Measurements from ENCODE around the gene CDKAL1.
A peak's percentile ranks its signal among the peaks of the same experiment; 100 is the strongest.

Gene CDKAL1

GRCh38 chr6:21099338-21100314 lies 565.4 kb downstream of the CDKAL1 start:
- H3K27ac ChIP-seq, result no peak overlapping the region

GRCh38 chr6:21100991-21101390 lies 566.7 kb downstream of the CDKAL1 start:
- Histone ChIP-seq H3K27ac (no peak overlapping the region), H3K4me3 (no peak overlapping the region)

More at GRCh38 chr6:21099338-21100314, 565.4 kb downstream of the CDKAL1 start:
- no peak overlapping the region for H3K4me3 ChIP-seq

DNA sequence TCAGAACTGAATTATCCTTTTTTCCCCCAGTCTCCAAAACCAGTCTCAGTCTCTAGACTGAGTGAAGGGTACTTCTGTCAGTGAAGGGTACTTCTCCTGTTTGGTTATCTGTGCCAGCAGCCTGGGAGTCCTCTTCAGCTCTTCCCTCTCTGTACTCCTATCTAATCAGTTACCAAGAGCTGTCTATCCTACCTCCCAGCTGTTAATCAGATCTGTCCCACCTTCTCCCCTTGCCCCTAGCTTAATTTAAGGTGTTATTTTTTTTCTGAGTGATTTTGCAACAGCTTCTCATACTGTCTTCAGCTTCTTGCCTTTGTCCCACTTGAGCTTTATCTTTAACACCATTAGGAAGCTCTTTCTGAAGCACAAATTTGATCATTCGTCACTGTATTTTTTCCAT lies 567.4 kb downstream of the CDKAL1 start:
- Histone ChIP-seq H3K27ac (no peak overlapping the region), H3K4me3 (no peak overlapping the region)

- Histone ChIP-seq H3K27ac (no peak overlapping the region), H3K4me3 (no peak overlapping the region)
Observed at GRCh38 chr6:21102201-21102600, 567.9 kb downstream of the CDKAL1 start.

- no peak overlapping the region for H3K27ac ChIP-seq
- H3K4me3 ChIP-seq, result no peak overlapping the region
Observed at GRCh38 chr6:21102624-21103023, 568.4 kb downstream of the CDKAL1 start.

GRCh38 chr6:21103626-21104224 lies 569.5 kb downstream of the CDKAL1 start:
- Histone ChIP-seq H3K4me3 (no peak overlapping the region), H3K27ac (peak overlapping the region in 1 of 21 experiments; percentile 17)

- H3K4me3 ChIP-seq, result no peak overlapping the region
- peak overlapping the region in 1 of 21 experiments; percentile 17 for H3K27ac ChIP-seq
Observed at GRCh38 chr6:21104288-21104687, 570.0 kb downstream of the CDKAL1 start.

DNA sequence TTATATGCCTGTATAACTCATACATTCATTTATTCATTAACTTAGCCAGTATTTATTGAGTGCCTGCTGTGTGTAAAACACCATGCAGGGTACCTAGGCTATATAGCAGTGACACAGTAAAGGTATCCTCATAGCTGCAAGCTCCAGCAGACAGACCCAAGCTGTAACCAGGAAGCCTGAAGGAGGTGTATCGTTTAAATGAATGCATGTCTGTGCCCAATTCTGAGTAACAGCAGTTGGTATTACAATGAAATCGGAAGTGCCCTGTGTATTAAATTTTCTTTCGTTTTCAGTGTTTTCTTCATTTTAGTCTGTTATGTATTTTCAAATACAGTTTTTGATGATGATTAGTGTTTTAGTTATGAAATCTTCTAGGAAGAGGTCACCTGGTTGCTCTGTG lies 573.5 kb downstream of the CDKAL1 start:
- Histone ChIP-seq H3K4me3 (no peak overlapping the region), H3K27ac (no peak overlapping the region)

GRCh38 chr6:21109391-21110178 lies 575.3 kb downstream of the CDKAL1 start:
- Histone ChIP-seq H3K27ac (peak overlapping the region in 1 of 21 experiments; percentile 19), H3K4me3 (no peak overlapping the region)

DNA sequence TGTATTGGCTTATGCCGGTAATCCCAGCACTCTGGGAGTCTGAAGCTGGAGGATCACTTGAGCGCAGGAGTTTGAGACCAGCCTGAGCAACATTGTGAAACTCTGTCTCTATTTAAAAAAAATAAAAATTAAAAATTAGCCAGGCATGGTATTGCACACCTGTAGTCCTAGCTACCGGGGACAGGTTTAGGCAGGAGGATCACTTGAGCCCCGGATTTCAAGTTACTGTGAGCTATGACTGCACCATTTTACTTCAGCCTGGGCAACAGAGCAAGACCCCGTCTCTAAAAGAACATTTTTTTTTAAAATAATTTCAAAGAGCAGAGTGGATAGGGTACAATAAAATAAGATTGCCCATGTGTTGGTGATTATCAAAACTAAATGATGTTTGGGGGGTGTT lies 576.4 kb downstream of the CDKAL1 start:
- Histone ChIP-seq H3K4me3 (no peak overlapping the region), H3K27ac (peak overlapping the region in 2 of 21 experiments; percentile 9 to 22)

DNA sequence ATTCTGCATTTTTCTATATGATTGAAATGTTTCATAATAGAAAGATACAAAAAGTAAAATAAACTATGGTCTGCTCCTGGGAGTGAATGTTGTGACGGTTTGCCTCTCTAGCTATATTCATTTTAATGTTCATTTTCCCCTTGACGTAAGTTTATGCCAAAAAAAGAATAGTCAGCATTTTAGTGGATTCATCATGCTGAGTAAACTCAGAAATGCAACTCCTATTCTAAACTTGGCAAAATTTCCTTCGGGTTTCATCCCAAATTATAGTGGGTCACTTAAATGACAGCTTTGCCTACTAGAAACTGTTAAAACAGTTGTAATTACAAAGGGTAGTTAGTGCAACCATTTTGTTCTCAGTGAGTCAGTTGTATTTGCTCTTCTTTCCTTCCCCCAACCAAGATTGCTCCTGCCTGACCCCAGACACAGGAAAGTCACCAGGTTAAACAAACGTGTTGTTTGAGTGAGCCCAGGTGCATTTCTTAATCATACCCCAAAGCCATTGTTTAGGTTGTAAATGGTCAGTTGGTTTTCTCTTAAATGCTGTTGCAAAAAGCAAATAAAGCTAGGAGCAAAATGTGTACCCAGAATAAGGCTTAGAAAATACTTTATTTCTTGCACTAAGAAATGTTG lies 577.0 kb downstream of the CDKAL1 start:
- H3K27ac ChIP-seq, result peak overlapping the region in 2 of 21 experiments; percentile 9 to 34
- no peak overlapping the region for H3K4me3 ChIP-seq

GRCh38 chr6:21115111-21115510 lies 580.9 kb downstream of the CDKAL1 start:
- Histone ChIP-seq H3K4me3 (no peak overlapping the region), H3K27ac (no peak overlapping the region)

DNA sequence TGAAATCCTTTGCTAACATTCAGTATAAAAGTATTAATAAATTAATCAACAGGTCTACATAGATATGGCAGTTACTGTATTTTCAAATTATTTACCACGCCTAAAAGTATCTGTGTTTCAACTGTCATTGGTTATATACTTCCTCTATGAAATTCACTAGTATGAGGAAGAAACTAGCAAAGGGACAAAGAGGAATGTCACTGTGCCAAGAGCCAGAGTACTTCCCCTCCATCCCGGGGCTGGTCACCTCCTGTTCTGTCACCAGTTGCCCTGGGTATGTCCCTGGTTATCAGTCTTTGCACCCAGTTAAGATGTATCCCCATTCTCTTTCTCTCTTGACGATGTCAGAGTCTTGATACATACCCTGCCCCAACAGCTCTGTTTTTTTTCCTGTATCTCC lies 582.5 kb downstream of the CDKAL1 start:
- Histone ChIP-seq H3K4me3 (no peak overlapping the region), H3K27ac (no peak overlapping the region)

DNA sequence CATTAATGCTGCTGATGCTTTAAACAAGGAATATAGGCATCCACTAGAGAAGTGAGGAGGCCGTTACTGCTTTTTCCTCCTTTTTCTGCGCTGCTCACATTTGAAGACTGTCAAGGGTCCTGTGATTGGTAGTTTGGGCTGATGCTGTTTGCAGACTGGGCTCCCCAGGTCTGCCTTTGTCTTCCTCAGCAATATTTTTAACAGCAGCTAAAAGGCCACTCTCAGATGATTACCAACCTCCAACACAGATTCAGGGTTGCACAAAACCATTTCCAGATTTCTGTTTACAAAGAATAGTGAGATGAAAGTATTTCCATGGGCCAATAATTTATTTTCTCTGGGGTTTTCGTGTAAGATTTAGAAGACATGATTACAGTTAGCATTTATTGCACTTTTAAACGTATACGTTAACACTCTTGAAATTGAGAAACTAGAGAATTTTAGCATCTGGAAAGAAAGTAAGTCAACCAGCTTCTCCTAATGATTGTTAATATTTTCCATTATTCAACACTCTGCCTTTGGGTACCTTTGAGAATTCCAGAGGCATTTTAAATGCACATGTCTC lies 584.0 kb downstream of the CDKAL1 start:
- Histone ChIP-seq H3K4me3 (no peak overlapping the region), H3K27ac (no peak overlapping the region)

DNA sequence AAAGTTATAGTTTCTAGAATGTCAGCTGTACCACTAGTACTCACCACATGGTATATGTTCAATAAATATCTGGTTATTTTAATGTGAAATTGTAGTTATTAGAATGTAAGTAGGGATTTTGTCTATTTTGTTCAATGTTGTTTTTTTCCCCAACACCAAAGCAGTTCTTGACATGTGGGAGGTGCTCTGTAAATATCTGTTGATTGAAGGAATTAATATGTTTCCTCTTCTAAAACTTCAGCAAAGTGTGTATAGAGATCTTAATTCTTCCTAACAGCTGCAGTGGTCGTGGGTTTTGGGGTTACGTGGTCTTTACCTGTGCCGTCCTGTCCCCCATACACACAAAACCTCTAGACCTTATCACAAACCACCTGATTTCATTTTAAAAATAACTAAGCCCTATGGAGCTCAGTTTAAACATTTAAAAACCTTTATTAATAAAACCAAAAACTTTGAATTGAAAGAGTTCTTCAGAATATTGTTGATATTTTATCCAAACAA lies 587.4 kb downstream of the CDKAL1 start:
- Histone ChIP-seq H3K27ac (no peak overlapping the region), H3K4me3 (no peak overlapping the region)

DNA sequence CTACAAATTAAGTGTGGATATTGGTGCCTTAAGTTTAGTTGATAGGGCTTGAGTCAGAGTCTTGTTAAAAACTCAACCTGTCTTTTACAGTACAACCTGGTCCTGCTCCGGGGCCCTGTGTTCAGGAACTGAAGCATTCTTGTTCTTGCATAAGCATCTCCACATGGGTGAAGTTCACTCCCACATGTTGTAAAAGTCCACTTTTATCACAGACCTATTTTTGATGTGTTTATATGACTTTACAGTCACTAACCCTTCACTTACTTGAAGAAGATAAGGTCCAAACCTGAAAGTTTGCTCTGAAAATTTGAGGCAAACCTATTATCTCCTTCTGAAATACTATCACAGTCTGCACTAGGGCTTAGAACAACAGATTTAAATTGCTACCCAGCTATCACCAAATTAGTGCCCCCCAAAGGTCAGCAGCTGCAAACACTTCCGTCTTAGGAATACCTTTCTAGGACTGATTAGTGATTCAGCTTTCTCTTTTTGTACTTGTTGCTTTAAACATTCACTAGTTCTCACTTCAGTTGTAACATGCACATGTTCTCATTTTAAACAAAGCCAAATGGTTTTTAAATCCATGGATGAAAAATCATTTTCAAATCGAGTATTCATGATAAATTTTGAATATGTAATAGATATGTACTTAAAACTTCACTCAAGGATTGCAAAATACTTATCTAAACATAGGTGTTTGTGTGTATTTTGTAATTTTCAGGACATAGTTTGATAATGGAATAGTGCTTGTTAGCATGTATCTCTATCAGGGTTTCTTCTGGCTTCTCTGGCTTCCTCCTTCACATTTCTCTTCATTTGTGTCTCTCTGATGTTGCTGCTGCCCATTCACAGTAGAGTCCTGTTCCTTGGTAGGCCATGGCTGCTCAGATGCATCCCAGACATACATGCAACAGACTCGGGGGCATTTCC lies 589.5 kb downstream of the CDKAL1 start:
- Histone ChIP-seq H3K27ac (no peak overlapping the region), H3K4me3 (no peak overlapping the region)

GRCh38 chr6:21128601-21129000 lies 594.3 kb downstream of the CDKAL1 start:
- H3K27ac ChIP-seq, result no peak overlapping the region

DNA sequence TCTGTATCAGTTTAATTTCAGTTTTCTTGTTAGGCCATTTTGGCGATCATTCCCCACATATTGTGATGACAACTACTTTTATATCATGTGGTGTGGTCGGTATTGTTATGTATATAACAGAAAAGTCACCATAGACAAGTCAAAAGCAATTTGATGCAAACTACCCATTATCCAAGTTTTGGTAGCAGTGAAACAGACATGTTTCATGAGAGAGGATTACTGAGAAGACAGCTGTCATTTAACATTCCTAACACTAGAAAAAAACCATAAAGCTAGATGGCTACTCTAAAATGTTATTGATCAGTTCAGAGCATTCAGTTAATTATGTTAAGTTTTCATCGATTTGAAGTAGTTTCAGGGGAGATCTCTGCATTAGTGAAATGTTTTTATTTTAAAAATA lies 597.1 kb downstream of the CDKAL1 start:
- H3K27ac ChIP-seq, result no peak overlapping the region
- no peak overlapping the region for H3K4me3 ChIP-seq

More at GRCh38 chr6:21128601-21129000, 594.3 kb downstream of the CDKAL1 start:
- H3K4me3 ChIP-seq, result no peak overlapping the region
